ENCODE results near the gene MICAL3.

DNA sequence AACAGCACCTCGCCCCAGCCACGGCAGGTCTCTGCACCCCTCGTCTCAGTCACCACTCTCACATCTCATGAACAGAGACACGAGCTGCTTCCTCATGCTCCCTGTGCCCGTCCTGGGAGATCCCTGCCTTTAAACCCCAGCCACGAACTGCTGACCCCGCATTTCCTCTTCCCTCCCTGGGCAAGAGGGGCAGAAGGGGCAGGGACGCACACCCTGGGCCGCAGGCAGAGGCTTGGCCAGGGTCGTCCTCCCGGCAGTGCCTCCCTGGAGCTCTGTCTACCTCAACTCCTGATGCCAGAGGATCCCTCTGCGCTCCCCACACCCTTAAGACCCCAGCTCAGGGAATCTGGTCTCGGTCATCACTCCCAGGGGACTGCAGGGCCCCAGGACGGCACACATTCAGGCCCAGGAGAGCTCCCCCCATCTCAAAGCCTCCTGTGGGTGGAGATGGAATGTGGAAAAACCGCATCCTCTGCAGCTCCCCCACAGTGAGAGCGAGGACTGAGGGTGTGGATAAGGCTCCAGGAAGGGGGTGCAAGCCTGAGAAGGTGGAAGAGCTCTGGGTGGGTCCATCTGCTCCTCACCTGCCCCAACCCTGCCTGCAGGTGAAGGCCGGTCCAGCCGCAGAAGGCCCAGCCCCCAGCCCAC lies 251.3 kb downstream of the MICAL3 start:
- TF ChIP-seq, protein P1, sequence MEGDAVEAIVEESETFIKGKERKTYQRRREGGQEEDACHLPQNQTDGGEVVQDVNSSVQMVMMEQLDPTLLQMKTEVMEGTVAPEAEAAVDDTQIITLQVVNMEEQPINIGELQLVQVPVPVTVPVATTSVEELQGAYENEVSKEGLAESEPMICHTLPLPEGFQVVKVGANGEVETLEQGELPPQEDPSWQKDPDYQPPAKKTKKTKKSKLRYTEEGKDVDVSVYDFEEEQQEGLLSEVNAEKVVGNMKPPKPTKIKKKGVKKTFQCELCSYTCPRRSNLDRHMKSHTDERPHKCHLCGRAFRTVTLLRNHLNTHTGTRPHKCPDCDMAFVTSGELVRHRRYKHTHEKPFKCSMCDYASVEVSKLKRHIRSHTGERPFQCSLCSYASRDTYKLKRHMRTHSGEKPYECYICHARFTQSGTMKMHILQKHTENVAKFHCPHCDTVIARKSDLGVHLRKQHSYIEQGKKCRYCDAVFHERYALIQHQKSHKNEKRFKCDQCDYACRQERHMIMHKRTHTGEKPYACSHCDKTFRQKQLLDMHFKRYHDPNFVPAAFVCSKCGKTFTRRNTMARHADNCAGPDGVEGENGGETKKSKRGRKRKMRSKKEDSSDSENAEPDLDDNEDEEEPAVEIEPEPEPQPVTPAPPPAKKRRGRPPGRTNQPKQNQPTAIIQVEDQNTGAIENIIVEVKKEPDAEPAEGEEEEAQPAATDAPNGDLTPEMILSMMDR (IDR thresholded peaks at IDR 0.05): no peak
- TF ChIP-seq ZFX (IDR thresholded peaks at IDR 0.05; ENCODE audit: borderline replicate concordance): no peak
